C4-2B (cell line): Measurements from ENCODE around the gene HMG20A.

ENCODE experiments used
- H3K27ac ChIP-seq: fragments of 450-650 bp; 2 replicates; pipeline ENCODE4 v1.5.1; 2017
- ZFX ChIP-seq: fragments of 450-650 bp; IDR thresholded peaks from 2 replicates; pipeline ENCODE4 v1.6.1; 2017
- TF ChIP-seq, protein P1 (sequence below): fragments of 450-650 bp; conservative IDR thresholded peaks from 2 replicates; pipeline ENCODE4 v1.5.1; 2017; ENCODE audit warnings: mild to moderate bottlenecking

The HMG20A gene

DNA sequence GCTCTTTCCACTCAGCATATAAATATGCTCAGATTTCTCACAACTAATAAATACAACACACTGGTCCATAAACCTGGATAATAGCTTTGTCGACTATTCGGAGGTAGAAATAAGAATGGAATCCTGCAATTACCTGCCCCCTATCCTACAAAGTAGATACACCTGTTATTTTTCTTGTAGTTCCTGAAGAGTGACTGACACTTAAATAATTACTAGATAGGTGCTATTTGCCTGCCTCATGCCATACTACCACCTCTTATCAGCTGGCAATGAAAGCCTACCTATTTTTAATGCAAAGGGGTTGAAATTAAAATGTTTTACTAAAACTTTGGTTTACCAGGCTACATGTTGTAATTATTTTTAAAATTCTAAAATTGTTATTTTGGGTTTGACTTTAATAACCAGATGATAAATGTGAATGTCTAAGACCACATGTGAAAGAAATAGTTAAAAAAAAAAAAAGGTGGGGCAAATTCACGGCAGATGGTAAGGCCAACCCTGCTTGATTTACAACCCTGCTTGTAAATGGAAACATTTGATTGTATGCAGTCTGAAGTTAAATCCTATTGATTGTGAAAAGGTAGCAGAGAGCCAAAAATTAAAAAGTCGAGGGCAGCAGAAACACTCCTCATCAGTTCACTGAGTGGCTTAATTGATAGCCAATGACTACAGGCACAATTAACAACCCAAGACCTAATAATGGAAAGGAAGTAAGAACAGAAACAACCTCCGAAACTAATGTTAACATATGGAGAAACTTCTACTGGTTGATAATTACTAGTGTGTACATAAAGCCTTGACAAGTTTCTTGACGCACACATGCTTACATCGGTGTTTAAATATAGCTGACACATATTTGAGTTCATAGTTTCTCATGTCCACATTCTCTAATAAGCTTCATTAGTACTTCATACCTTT lies 9.7 kb upstream of the HMG20A start:
- no peak for TF ChIP-seq ZFX
- TF ChIP-seq, protein P1, sequence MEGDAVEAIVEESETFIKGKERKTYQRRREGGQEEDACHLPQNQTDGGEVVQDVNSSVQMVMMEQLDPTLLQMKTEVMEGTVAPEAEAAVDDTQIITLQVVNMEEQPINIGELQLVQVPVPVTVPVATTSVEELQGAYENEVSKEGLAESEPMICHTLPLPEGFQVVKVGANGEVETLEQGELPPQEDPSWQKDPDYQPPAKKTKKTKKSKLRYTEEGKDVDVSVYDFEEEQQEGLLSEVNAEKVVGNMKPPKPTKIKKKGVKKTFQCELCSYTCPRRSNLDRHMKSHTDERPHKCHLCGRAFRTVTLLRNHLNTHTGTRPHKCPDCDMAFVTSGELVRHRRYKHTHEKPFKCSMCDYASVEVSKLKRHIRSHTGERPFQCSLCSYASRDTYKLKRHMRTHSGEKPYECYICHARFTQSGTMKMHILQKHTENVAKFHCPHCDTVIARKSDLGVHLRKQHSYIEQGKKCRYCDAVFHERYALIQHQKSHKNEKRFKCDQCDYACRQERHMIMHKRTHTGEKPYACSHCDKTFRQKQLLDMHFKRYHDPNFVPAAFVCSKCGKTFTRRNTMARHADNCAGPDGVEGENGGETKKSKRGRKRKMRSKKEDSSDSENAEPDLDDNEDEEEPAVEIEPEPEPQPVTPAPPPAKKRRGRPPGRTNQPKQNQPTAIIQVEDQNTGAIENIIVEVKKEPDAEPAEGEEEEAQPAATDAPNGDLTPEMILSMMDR = no peak

DNA sequence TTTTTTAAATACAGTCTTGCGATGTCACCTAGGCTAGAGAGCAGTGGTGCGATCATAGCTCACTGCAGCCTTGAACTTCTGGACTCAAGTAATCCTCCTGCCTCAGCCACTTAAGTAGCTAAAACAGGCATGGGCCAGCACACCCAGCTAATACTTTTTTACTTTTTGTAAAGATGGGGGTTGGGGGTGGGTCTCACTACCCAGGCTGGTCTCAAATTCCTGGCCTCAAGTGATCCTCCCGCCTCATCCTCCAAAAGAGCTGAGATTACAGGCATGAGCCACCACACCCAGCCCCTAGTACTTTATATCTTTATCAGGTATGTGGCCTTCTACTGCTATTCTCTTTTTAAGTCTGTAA lies 9.1 kb upstream of the HMG20A start:
- no peak overlapping the region for H3K27ac ChIP-seq
- no peak for TF ChIP-seq ZFX
- TF ChIP-seq, protein P1 = no peak

More for the DNA sequence above, 9.7 kb upstream of the HMG20A start:
- no peak overlapping the region for H3K27ac ChIP-seq

DNA sequence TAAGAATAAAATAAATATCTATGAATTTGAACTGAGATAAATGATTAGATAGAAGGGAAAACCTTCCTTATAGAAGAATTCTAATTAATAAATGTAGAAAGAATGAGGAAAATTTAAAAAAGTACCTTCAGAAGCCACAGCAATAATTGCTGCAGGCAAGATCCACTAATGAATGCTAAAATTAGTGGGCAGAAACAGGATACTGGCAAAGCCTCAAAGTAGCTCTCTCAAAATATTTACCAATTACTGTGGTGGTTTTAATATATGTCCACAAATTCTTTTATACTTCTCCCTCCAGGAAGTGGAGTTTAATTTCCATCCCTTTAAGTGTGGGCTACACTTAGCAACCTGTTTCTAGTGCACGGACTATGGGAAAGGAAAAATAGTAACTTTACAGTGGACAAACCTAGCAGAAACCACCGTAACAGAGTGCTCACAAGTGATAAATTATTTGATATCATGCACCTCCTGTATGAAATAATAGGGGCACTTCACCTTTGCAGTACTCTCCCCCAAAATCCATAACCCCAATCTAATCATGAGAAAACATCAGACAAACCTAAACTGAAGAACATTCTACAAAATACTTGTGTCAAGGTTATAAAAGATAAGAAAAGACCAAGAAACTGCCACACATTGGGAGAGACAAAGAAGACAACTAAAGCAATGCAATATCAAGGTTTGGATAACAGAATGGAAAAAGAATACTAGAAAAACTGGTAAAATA lies 7.6 kb upstream of the HMG20A start:
- TF ChIP-seq, protein P1 = no peak
- H3K27ac ChIP-seq = no peak overlapping the region

DNA sequence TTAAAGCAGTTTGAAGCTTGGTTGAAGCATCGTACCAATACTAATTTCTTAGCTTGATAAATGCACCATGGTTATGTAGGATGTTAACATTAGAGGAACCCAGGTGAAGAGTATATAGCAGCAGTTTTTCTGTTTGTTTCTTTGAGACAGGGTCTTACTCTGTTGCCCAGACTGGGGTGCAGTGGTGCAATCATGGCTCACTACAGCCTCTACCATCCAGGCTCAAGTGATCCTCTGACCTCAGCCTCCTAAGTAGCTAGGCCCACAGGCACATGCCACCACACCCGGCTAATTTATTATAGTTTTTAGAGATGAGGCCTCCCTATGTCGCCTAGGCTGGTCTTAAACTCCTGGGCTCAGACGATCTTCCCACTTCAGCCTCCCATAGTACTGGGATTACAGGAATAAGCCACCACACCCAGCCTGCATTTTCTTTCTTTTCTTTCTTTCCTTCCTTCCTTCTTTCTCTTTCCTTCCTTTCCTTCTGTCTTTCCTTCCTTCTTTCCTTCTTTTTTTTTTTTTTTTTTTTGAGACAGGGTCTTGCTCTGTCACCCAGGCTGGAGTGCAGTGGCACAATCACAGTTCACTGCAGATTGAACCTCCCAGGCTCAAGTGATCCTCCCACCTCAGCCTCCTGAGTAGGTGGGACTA lies 6.9 kb upstream of the HMG20A start:
- H3K27ac ChIP-seq = no peak overlapping the region
- TF ChIP-seq ZFX = no peak
- TF ChIP-seq, protein P1 = no peak

DNA sequence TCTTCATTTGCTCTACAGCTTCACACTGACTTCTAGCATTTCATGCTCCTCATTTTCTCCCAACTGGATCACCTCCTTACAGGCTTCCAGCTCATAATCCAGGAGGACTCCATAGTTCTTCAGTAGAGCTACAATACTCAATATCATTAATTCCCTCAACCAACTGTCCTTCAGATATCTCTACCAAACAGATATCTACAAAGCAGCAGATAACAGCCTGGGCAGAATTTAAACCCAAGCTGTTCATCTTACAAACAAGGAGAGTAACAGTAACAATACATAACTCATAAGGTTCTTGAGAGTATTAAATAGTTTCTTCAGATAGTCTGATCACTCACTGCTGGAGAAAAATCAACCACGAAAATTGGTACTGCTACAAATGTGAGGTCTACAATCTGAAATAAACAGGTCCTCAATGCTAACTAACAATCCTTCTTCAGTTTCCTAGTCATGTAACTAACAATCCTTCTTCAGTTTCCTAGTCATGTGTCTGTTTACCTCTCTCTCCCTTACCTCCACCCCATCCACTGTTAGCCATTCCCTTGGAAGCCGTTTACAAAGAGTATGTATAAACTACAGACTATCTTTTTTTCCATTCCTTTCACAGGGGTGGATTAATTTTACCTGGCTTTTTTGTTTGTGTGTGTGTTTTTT lies 5.8 kb upstream of the HMG20A start:
- no peak overlapping the region for H3K27ac ChIP-seq
- TF ChIP-seq ZFX = no peak
- TF ChIP-seq, protein P1 = no peak

DNA sequence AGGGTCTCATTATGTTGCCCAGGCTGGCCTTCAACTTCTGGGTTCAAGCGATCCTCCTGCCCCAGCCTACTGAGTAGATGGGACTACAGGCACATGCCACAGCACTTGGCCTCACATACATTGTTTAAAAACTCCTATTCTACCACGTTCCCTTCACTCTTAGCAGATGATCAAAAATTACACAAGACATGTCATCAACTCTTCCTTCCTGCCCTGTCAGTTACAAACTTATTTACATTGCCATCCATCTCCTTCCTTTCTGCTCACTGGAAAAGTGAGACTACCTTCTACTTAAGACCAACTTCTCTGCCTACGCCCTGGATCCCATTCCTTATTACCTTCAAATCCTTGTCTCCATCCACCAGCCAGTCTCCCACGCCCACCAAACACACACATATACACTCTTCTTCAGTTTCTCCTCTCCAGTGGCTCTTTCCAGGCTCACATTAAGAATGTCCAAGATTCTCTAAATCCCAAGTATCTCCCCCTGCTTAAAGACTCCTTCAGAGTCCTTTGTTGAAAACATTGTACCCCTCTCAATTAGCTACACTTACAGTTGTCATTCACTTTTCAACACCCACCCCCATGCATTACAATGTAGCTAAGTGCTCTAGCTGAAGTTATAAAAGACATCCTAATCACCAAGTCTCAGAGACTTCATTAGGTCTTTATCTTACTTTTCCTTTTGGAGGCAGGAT lies 5.1 kb upstream of the HMG20A start:
- TF ChIP-seq, protein P1 = no peak
- TF ChIP-seq ZFX = no peak
- H3K27ac ChIP-seq = no peak overlapping the region
